Measurements from ENCODE around the gene RXRA. TPM values are rescaled to one million over a fixed set of nuclear protein-coding genes. Genes with fewer than 3 reads are reported as not detected.

RXRA gene
- polyA plus RNA-seq, 1 experiment = 5.3 TPM

DNA sequence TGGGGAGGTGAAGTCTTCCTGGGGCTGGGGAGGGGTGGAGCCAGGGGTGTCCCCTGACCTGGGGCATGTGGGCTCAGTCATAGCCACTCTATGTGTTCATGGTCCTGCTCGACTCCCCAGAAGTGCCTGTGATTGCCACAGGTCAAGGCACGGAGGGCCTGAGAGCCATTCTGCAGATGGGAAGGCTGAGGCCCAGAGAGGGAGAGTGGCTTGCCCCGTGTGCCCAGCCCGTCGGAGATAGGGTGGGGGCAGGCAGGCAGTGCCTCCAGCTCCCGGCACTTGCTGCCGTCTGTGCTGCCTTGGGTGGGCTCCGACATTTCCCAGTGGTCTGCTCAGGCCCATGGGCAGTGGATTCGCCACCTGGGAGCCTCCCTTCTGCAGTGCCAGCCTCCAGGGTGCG, 74.0 kb downstream of the RXRA start:
- TF ChIP-seq, protein P1, sequence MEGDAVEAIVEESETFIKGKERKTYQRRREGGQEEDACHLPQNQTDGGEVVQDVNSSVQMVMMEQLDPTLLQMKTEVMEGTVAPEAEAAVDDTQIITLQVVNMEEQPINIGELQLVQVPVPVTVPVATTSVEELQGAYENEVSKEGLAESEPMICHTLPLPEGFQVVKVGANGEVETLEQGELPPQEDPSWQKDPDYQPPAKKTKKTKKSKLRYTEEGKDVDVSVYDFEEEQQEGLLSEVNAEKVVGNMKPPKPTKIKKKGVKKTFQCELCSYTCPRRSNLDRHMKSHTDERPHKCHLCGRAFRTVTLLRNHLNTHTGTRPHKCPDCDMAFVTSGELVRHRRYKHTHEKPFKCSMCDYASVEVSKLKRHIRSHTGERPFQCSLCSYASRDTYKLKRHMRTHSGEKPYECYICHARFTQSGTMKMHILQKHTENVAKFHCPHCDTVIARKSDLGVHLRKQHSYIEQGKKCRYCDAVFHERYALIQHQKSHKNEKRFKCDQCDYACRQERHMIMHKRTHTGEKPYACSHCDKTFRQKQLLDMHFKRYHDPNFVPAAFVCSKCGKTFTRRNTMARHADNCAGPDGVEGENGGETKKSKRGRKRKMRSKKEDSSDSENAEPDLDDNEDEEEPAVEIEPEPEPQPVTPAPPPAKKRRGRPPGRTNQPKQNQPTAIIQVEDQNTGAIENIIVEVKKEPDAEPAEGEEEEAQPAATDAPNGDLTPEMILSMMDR (IDR thresholded peaks at IDR 0.05; ENCODE audit: low read depth, low read length) = no peak
- Histone ChIP-seq H3K27me3 (ENCODE audit: control insufficient read depth, insufficient read depth, low read length) (no peaks in the 10 kb centered on the region), H3K9me3 (ENCODE audit: control insufficient read depth, insufficient read depth, low read length) (peaks cover 12% of the 10 kb centered on the region), H3K27ac (ENCODE audit: low read depth, low read length) (no peak overlapping the region), H3K4me3 (ENCODE audit: low read depth, low read length) (no peak overlapping the region)
- no peak for DNase-seq (ENCODE audit: low read depth, low spot score)
- POLR2A ChIA-PET = no interaction called here
- CTCF ChIA-PET = interaction anchor here (0.5 to 1.5 kb wide), 2 partner anchors 12 to 347 kb away, joined by 4 to 8 read pairs; no protein-coding TSS in a partner anchor

DNA sequence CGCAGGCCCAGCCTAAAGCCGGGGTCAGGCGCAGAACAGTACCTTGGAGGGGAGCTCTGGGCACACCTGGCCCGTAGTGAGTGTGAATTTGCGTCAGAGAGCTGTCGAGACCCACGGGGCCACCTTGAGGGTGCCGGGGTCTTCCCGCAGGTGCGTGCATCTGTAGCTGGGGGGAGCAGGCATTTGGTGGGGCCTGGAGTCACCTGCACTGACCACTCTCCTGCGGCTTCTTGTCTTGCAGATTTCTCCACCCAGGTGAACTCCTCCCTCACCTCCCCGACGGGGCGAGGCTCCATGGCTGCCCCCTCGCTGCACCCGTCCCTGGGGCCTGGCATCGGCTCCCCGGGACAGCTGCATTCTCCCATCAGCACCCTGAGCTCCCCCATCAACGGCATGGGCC, 75.1 kb downstream of the RXRA start:
- H3K27me3 ChIP-seq (ENCODE audit: control insufficient read depth, insufficient read depth, low read length) = no peaks in the 10 kb centered on the region
- ChIA-PET POLR2A (no interaction called here), CTCF (no interaction called here)
- H3K27ac ChIP-seq (ENCODE audit: low read depth, low read length) = no peak overlapping the region
- peaks cover 12% of the 10 kb centered on the region for H3K9me3 ChIP-seq (ENCODE audit: control insufficient read depth, insufficient read depth, low read length)
- DNase-seq (ENCODE audit: low read depth, low spot score) = no peak
- TF ChIP-seq, protein P1 (IDR thresholded peaks at IDR 0.05; ENCODE audit: low read depth, low read length) = no peak
- H3K4me3 ChIP-seq (ENCODE audit: low read depth, low read length) = no peak overlapping the region

- CTCF ChIA-PET = no interaction called here
- TF ChIP-seq, protein P1 (IDR thresholded peaks at IDR 0.05; ENCODE audit: low read depth, low read length) = no peak
- Histone ChIP-seq H3K27me3 (ENCODE audit: control insufficient read depth, insufficient read depth, low read length) (no peaks in the 10 kb centered on the region), H3K9me3 (ENCODE audit: control insufficient read depth, insufficient read depth, low read length) (peaks cover 12% of the 10 kb centered on the region), H3K4me3 (ENCODE audit: low read depth, low read length) (no peak overlapping the region), H3K27ac (ENCODE audit: low read depth, low read length) (no peak overlapping the region)
- POLR2A ChIA-PET = no interaction called here
- no peak for DNase-seq (ENCODE audit: low read depth, low spot score)
Observed at GRCh38 chr9:134402182-134402581, 75.9 kb downstream of the RXRA start.

- DNase-seq (ENCODE audit: low read depth, low spot score) = no peak
- H3K27ac ChIP-seq (ENCODE audit: low read depth, low read length) = no peak overlapping the region
- TF ChIP-seq, protein P1 (IDR thresholded peaks at IDR 0.05; ENCODE audit: low read depth, low read length) = no peak
- ChIA-PET CTCF (interaction anchor here (2.4 kb wide), 1 partner anchor 233 kb away, joined by 7 read pairs; no protein-coding TSS in a partner anchor), POLR2A (interaction anchor here (0.7 kb wide), 1 partner anchor 340 kb away, joined by 3 read pairs; no protein-coding TSS in a partner anchor)
- H3K27me3 ChIP-seq (ENCODE audit: control insufficient read depth, insufficient read depth, low read length) = no peaks in the 10 kb centered on the region
- peaks cover 12% of the 10 kb centered on the region for H3K9me3 ChIP-seq (ENCODE audit: control insufficient read depth, insufficient read depth, low read length)
- H3K4me3 ChIP-seq (ENCODE audit: low read depth, low read length) = no peak overlapping the region
Observed at GRCh38 chr9:134403292-134403681, 77.0 kb downstream of the RXRA start.

GRCh38 chr9:134403682-134404301, 77.5 kb downstream of the RXRA start:
- POLR2A ChIA-PET = interaction anchor here (0.7 kb wide), 1 partner anchor 341 kb away, joined by 3 read pairs; no protein-coding TSS in a partner anchor
- Histone ChIP-seq H3K27ac (ENCODE audit: low read depth, low read length) (peak overlapping the region; percentile 43), H3K27me3 (ENCODE audit: control insufficient read depth, insufficient read depth, low read length) (no peaks in the 10 kb centered on the region), H3K9me3 (ENCODE audit: control insufficient read depth, insufficient read depth, low read length) (peaks cover 9% of the 10 kb centered on the region), H3K4me3 (ENCODE audit: low read depth, low read length) (no peak overlapping the region)
- peak; percentile 54 for DNase-seq (ENCODE audit: low read depth, low spot score)
- CTCF ChIA-PET = interaction anchor here (0.6 to 2.4 kb wide), 2 partner anchors 233 to 290 kb away, joined by 3 to 7 read pairs; no protein-coding TSS in a partner anchor
- TF ChIP-seq, protein P1 (IDR thresholded peaks at IDR 0.05; ENCODE audit: low read depth, low read length) = no peak
